HEK293 (cell line): ENCODE data around the gene SARS1.

Experiments
- CTCF ChIA-PET: fragments of 350-600 bp; formaldehyde crosslinking; extraction: SDS; loops from one replicate; lab custom pipeline; 2021; ENCODE audit warnings: antibody characterized with exemption; lab: Yijun Ruan, JAX
- POLR2A ChIA-PET: fragments of 300-600 bp; formaldehyde crosslinking; extraction: SDS; loops from one replicate; lab custom pipeline; 2020; ENCODE audit warnings: antibody characterized with exemption, inconsistent platforms; lab: Yijun Ruan, JAX
- H3K27ac ChIP-seq: fragments of 200-500 bp; sonication (Bioruptor generic); 2 replicates; pipeline ENCODE4 v1.5.1; 2014; ENCODE audit warnings: low read depth, low read length, control low read depth, inconsistent platforms; ENCODE audit errors: extremely low read depth
- H3K36me3 ChIP-seq, 2 experiments: fragments of 200-500 bp in 1 of 2; sonication (Bioruptor generic) in 1 of 2; 1 replicate in 1 of 2; 2 replicates in 1 of 2; pipeline ENCODE4 v1.5.1; 2014 to 2017; ENCODE audit warnings: inconsistent platforms in 2 of 2, low read length in 2 of 2; ENCODE audit not compliant: control insufficient read depth in 2 of 2, insufficient read depth in 1 of 2
- H3K4me1 ChIP-seq: fragments of 200-500 bp; sonication (Bioruptor generic); 2 replicates; pipeline ENCODE4 v1.5.1; 2014; ENCODE audit warnings: mild to moderate bottlenecking, low read length, inconsistent platforms; ENCODE audit not compliant: control insufficient read depth, insufficient read depth
- H3K4me3 ChIP-seq: 2 replicates; pipeline ENCODE4 v1.5.1; 2011; ENCODE audit warnings: low read depth, mild to moderate bottlenecking, control low read depth, low read length, moderate library complexity
- H3K9me3 ChIP-seq: fragments of 200-500 bp; sonication (Bioruptor generic); 2 replicates; pipeline ENCODE4 v1.5.1; 2014; ENCODE audit warnings: low read depth, low read length, inconsistent platforms; ENCODE audit not compliant: control insufficient read depth, insufficient read depth
- EGR2 ChIP-seq: fragments of 450-650 bp; formaldehyde crosslinking; IDR thresholded peaks from 2 replicates; pipeline ENCODE4 v1.5.1; 2016; ENCODE audit warnings: low read depth, missing biosample characterization, missing genetic modification characterization
- KLF7 ChIP-seq: fragments of 450-650 bp; formaldehyde crosslinking; IDR thresholded peaks from 2 replicates; pipeline ENCODE4 v1.5.1; 2016; ENCODE audit warnings: missing biosample characterization, missing genetic modification characterization, borderline replicate concordance
- MZF1 ChIP-seq: fragments of 450-650 bp; formaldehyde crosslinking; IDR thresholded peaks from 2 replicates; pipeline ENCODE4 v1.5.1; 2017; ENCODE audit warnings: missing biosample characterization, missing genetic modification characterization, borderline replicate concordance
- ZBTB49 ChIP-seq: fragments of 450-650 bp; formaldehyde crosslinking; IDR thresholded peaks from 2 replicates; pipeline ENCODE4 v1.5.1; 2016; ENCODE audit warnings: missing biosample characterization, missing genetic modification characterization, low read depth
- ZFHX2 ChIP-seq: fragments of 450-650 bp; formaldehyde crosslinking; conservative IDR thresholded peaks from 2 replicates; pipeline ENCODE4 v1.5.1; 2016; ENCODE audit warnings: missing biosample characterization, missing genetic modification characterization
- ZFP41 ChIP-seq: fragments of 450-650 bp; formaldehyde crosslinking; IDR thresholded peaks from 2 replicates; pipeline ENCODE4 v1.5.1; 2016; ENCODE audit warnings: missing biosample characterization, missing genetic modification characterization, borderline replicate concordance
- ZNF311 ChIP-seq: fragments of 450-650 bp; formaldehyde crosslinking; IDR thresholded peaks from 2 replicates; pipeline ENCODE4 v1.5.1; 2017; ENCODE audit warnings: missing biosample characterization, missing genetic modification characterization, borderline replicate concordance
- ZNF473 ChIP-seq: fragments of 450-650 bp; formaldehyde crosslinking; IDR thresholded peaks from 2 replicates; pipeline ENCODE4 v1.5.1; 2017; ENCODE audit warnings: missing biosample characterization, missing genetic modification characterization
- ZNF626 ChIP-seq: fragments of 450-650 bp; sonication (Bioruptor Pico); formaldehyde crosslinking; IDR thresholded peaks from 2 replicates; pipeline ENCODE4 v1.5.1; 2018; ENCODE audit warnings: missing biosample characterization, missing genetic modification characterization, inconsistent platforms
- ZNF701 ChIP-seq: fragments of 450-650 bp; formaldehyde crosslinking; IDR thresholded peaks from 2 replicates; pipeline ENCODE4 v1.5.1; 2016; ENCODE audit warnings: missing biosample characterization, missing genetic modification characterization
- TF ChIP-seq, protein P1 (sequence below): fragments of 450-650 bp; formaldehyde crosslinking; IDR thresholded peaks from 2 replicates; pipeline ENCODE4 v1.5.1; 2016; ENCODE audit warnings: missing biosample characterization, missing genetic modification characterization, borderline replicate concordance

The SARS1 gene

GRCh38 chr1:109213824-109214693 is at the start of gene SARS1 (continued):
- TF ChIP-seq, protein P1, sequence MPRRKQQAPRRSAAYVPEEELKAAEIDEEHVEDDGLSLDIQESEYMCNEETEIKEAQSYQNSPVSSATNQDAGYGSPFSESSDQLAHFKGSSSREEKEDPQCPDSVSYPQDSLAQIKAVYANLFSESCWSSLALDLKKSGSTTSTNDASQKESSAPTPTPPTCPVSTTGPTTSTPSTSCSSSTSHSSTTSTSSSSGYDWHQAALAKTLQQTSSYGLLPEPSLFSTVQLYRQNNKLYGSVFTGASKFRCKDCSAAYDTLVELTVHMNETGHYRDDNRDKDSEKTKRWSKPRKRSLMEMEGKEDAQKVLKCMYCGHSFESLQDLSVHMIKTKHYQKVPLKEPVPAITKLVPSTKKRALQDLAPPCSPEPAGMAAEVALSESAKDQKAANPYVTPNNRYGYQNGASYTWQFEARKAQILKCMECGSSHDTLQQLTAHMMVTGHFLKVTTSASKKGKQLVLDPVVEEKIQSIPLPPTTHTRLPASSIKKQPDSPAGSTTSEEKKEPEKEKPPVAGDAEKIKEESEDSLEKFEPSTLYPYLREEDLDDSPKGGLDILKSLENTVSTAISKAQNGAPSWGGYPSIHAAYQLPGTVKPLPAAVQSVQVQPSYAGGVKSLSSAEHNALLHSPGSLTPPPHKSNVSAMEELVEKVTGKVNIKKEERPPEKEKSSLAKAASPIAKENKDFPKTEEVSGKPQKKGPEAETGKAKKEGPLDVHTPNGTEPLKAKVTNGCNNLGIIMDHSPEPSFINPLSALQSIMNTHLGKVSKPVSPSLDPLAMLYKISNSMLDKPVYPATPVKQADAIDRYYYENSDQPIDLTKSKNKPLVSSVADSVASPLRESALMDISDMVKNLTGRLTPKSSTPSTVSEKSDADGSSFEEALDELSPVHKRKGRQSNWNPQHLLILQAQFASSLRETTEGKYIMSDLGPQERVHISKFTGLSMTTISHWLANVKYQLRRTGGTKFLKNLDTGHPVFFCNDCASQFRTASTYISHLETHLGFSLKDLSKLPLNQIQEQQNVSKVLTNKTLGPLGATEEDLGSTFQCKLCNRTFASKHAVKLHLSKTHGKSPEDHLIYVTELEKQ: no peak
- TF ChIP-seq ZFP41: no peak

- no peak overlapping the region for H3K4me3 ChIP-seq
- no peaks in the 10 kb centered on the region; the same call in 1 of the 2 replicates for H3K4me1 ChIP-seq
- POLR2A ChIA-PET: no interaction called here
- TF ChIP-seq MZF1 (no peak), KLF7 (tag by site-specific recombination) (no peak), ZBTB49 (tag by site-specific recombination) (no peak), ZNF701 (tag by site-specific recombination) (no peak), ZNF473 (tag by site-specific recombination) (no peak), ZNF626 (tag by site-specific recombination) (no peak)
- TF ChIP-seq, all 188 proteins: peak for 0
- H3K27ac ChIP-seq: no peak overlapping the region
- CTCF ChIA-PET: interaction anchor here (0.6 kb wide), 1 partner anchor 1600 kb away, joined by 4 read pairs; no protein-coding TSS in a partner anchor
- H3K36me3 ChIP-seq: no peaks in the 10 kb centered on the region
- no peaks in the 10 kb centered on the region for H3K9me3 ChIP-seq
Observed at GRCh38 chr1:109164538-109164937, 49.2 kb upstream of the SARS1 start.

- Histone ChIP-seq H3K9me3 (no peaks in the 10 kb centered on the region), H3K4me1 (no peaks in the 10 kb centered on the region; the same call in 1 of the 2 replicates), H3K27ac (no peak overlapping the region), H3K4me3 (no peak overlapping the region), H3K36me3 (no peaks in the 10 kb centered on the region)
- ChIA-PET CTCF (interaction anchor here (0.6 kb wide), 1 partner anchor 31 kb away, joined by 3 read pairs; no protein-coding TSS in a partner anchor), POLR2A (interaction anchor here (0.6 kb wide), 2 partner anchors 51 to 67 kb away, joined by 3 to 4 read pairs; no protein-coding TSS in a partner anchor)
- TF ChIP-seq ZNF311 (tag by site-specific recombination) (no peak), ZFHX2 (tag by site-specific recombination) (peak; percentile 33), EGR2 (tag by site-specific recombination) (peak; percentile 53)
Observed at GRCh38 chr1:109167001-109167506, 46.7 kb upstream of the SARS1 start.
